K562 (cell line): Measurements from ENCODE around the gene PPM1G. TPM values are rescaled to one million over a fixed set of nuclear protein-coding genes. Genes with fewer than 3 reads are reported as not detected.

Source experiments
- ATF4 ChIP-seq: fragments of 450-650 bp; formaldehyde crosslinking; IDR thresholded peaks from 2 replicates; pipeline ENCODE4 v1.4.0; 2022; ENCODE audit warnings: mild to moderate bottlenecking, moderate library complexity
- BACH1 ChIP-seq: fragments of 200-800 bp; sonication (Bioruptor generic); IDR thresholded peaks from 2 replicates; pipeline ENCODE4 v1.6.1; 2016; ENCODE audit warnings: missing genetic modification characterization, missing compliant biosample characterization
- CREBBP ChIP-seq: IDR thresholded peaks from one replicate; pipeline ENCODE4 v1.6.1; 2012; ENCODE audit warnings: low read depth, mild to moderate bottlenecking, control low read depth, inconsistent platforms, low read length
- CREM ChIP-seq: IDR thresholded peaks from 2 replicates; pipeline ENCODE4 v1.6.1; 2014; ENCODE audit warnings: antibody characterized with exemption, low read depth
- EGR1 ChIP-seq: fragments of 450-650 bp; conservative IDR thresholded peaks from 2 replicates; pipeline ENCODE4 v1.6.1; 2017; ENCODE audit warnings: mild to moderate bottlenecking
- ELK1 ChIP-seq: sonication (generic); formaldehyde crosslinking; IDR thresholded peaks from 2 replicates; pipeline ENCODE4 v1.8.1; 2022; ENCODE audit warnings: missing genetic modification reagents
- FOXJ2 ChIP-seq: fragments of 200-800 bp; sonication (Bioruptor generic); IDR thresholded peaks from 2 replicates; pipeline ENCODE4 v1.6.1; 2016; ENCODE audit warnings: missing genetic modification characterization, missing compliant biosample characterization
- FOXK1 ChIP-seq: sonication (generic); formaldehyde crosslinking; IDR thresholded peaks from 2 replicates; pipeline ENCODE4 v1.8.0; 2022; ENCODE audit warnings: missing genetic modification reagents, mild to moderate bottlenecking, borderline replicate concordance
- GABPA ChIP-seq: fragments of 200-800 bp; sonication (Bioruptor generic); conservative IDR thresholded peaks from 2 replicates; pipeline ENCODE4 v1.6.1; 2016; ENCODE audit warnings: low read depth, missing genetic modification characterization, missing compliant biosample characterization
- HNRNPK ChIP-seq: fragments of 200-400 bp; formaldehyde crosslinking; IDR thresholded peaks from one replicate; pipeline ENCODE4 v1.6.1; 2018; ENCODE audit warnings: mild to moderate bottlenecking, low read depth, low read length; ENCODE audit not compliant: poor library complexity, severe bottlenecking
- JUNB ChIP-seq: fragments of 450-650 bp; formaldehyde crosslinking; conservative IDR thresholded peaks from 2 replicates; pipeline ENCODE4 v1.4.0; 2020; ENCODE audit warnings: mild to moderate bottlenecking
- MCM3 ChIP-seq: fragments of 450-650 bp; IDR thresholded peaks from 2 replicates; pipeline ENCODE4 v1.6.1; 2016
- MTF1 ChIP-seq: fragments of 250-450 bp; sonication (Bioruptor Pico); IDR thresholded peaks from 2 replicates; pipeline ENCODE4 v1.9.0; 2021; ENCODE audit warnings: moderate library complexity, mild to moderate bottlenecking, inconsistent platforms, borderline replicate concordance
- NCOR1 ChIP-seq: fragments of 450-650 bp; IDR thresholded peaks from 2 replicates; pipeline ENCODE4 v1.6.1; 2016; ENCODE audit warnings: mild to moderate bottlenecking, moderate library complexity
- PHTF2 ChIP-seq: fragments of 250-450 bp; sonication (Bioruptor Pico); IDR thresholded peaks from 2 replicates; pipeline ENCODE4 v1.5.0; 2021; ENCODE audit warnings: mild to moderate bottlenecking
- PREB ChIP-seq: sonication (generic); formaldehyde crosslinking; IDR thresholded peaks from 2 replicates; pipeline ENCODE4 v1.8.1; 2023; ENCODE audit warnings: mild to moderate bottlenecking, missing genetic modification reagents
- SMARCA5 ChIP-seq: fragments of 450-650 bp; IDR thresholded peaks from 2 replicates; pipeline ENCODE4 v1.6.1; 2016
- SNRNP70 ChIP-seq: fragments of 200-400 bp; formaldehyde crosslinking; optimal IDR thresholded peaks from 2 replicates; pipeline ENCODE3; 2017; ENCODE audit warnings: low read depth, low read length
- TCFL5 ChIP-seq: fragments of 250-450 bp; sonication (Bioruptor Pico); conservative IDR thresholded peaks from 2 replicates; pipeline ENCODE4 v1.6.1; 2021; ENCODE audit warnings: mild to moderate bottlenecking, moderate library complexity, matching md5 sums
- USF1 ChIP-seq: sonication (generic); formaldehyde crosslinking; IDR thresholded peaks from 2 replicates; pipeline ENCODE4 v1.9.0; 2022; ENCODE audit warnings: mild to moderate bottlenecking, missing genetic modification reagents
- ZBTB49 ChIP-seq: sonication (generic); formaldehyde crosslinking; IDR thresholded peaks from 2 replicates; pipeline ENCODE4 v1.8.0; 2022; ENCODE audit warnings: missing genetic modification reagents, mild to moderate bottlenecking, borderline replicate concordance
- ZNF253 ChIP-seq: fragments of 250-450 bp; sonication (Bioruptor Pico); conservative IDR thresholded peaks from 2 replicates; pipeline ENCODE4 v1.6.1; 2021; ENCODE audit warnings: mild to moderate bottlenecking
- ZNF347 ChIP-seq: fragments of 450-650 bp; formaldehyde crosslinking; IDR thresholded peaks from 2 replicates; pipeline ENCODE4 v1.4.0; 2020; ENCODE audit warnings: low read depth, mild to moderate bottlenecking, moderate library complexity
- polyA plus RNA-seq, 8 experiments: library from polyadenylated mRNA; depleted of rRNA in 4 of 8; stranded (reverse) in 5 of 8; unstranded in 3 of 8; fragments of >200 nt; fragmentation: Nextera tagmentation in 2 of 8; fragmentation: Illumina TruSeq in 1 of 8; extraction: Ambion mirVana in 2 of 8; extraction: Trizol in 1 of 8; gene quantifications; 2 replicates each; pipeline versions ENCODE4 v1.2.1 to v1.2.3, GENCODE V29; 2011 to 2014; ENCODE audit warnings: inconsistent platforms in 1 of 8, missing spikeins in 1 of 8
- total RNA-seq, 7 experiments: library from RNA; depleted of rRNA in 6 of 7; stranded (reverse); fragments of >200 nt in 6 of 7; fragmentation: Illumina TruSeq in 2 of 7; extraction: Trizol in 2 of 7; gene quantifications; 2 replicates each; pipeline versions ENCODE4 v1.2.1 to v1.2.3, GENCODE V29; 2011 to 2021; ENCODE audit warnings: low replicate concordance in 1 of 7

The PPM1G gene
- total and polyA plus RNA-seq, 9 of the 15 experiments (the other 6 are each of a cell fraction or from before 2014, with no cell fraction given), result 61.7 to 230 (median 153) TPM

- TF ChIP-seq PREB (0 out of 2 replicates have a peak, but pooled peaks have one; percentile 29), HNRNPK (no peak), ELK1 (CRISPR knock-in tag) (no peak), PHTF2 (no peak), FOXK1 (no peak), EGR1 (peak; percentile 60), BACH1 (no peak), NCOR1 (0 out of 2 replicates have a peak, but pooled peaks have one; percentile 14), FOXJ2 (peak; percentile 81; the same call in 1 of the 2 replicates), SMARCA5 (no peak), JUNB (CRISPR knock-in tag) (no peak), MTF1 (CRISPR knock-in tag) (no peak), GABPA (tag) (peak; percentile 67), ATF4 (no peak), ZNF347 (no peak), USF1 (CRISPR knock-in tag) (peak; percentile 54), CREM (peak; percentile 96), SNRNP70 (no peak), MCM3 (no peak), TCFL5 (no peak), ZNF253 (CRISPR knock-in tag) (no peak), ZBTB49 (CRISPR knock-in tag) (no peak; the same call in 1 of the 2 replicates), CREBBP (no peak)
Observed at GRCh38 chr2:27370026-27370815, 39.2 kb downstream of the PPM1G start, which contains the start of the genes EIF2B4 and SNX17 (continued).
